Measurements from ENCODE around the gene PSMB11.

GRCh38 chr14:22993517-22993916, 48.5 kb upstream of the PSMB11 start:
- no peak for TF ChIP-seq EZH2 (IDR thresholded peaks at IDR 0.05; ENCODE audit: borderline replicate concordance, low read length)
- TF ChIP-seq CTCF (conservative IDR thresholded peaks at IDR 0.05 in 1 of 2, IDR thresholded peaks at IDR 0.05 in 1 of 2; ENCODE audit: extremely low read depth in 1 of 2, insufficient read depth in 1 of 2, low read depth in 1 of 2, low read length in 2 of 2) = no peak
